ENCODE measurements around the gene TSSC4. TPM values are rescaled to one million over a fixed set of nuclear protein-coding genes. Genes with fewer than 3 reads are reported as not detected.
"Not testable (repeated sequence)": the region's sequence is repeated elsewhere in the genome, so short reads cannot be mapped to it uniquely, and the experiment has no call there.

The TSSC4 gene
- total RNA-seq, 1 donor from 2014 or later, result 40.6 TPM

- Histone ChIP-seq H3K36me3 (no peaks in the 10 kb centered on the region), H3K27ac (no peak overlapping the region), H3K9me3 (no peaks in the 10 kb centered on the region), H3K4me1 (peaks cover 5% of the 10 kb centered on the region), H3K4me3 (no peak overlapping the region), H3K27me3 (no peaks in the 10 kb centered on the region)
- ATAC-seq, result no peak
- TF ChIP-seq CTCF (IDR thresholded peaks at IDR 0.05), result no peak
- DNase-seq, result peak; percentile 48
- intact Hi-C loops (cut with DNase I), result no loop called here
Observed at GRCh38 chr11:2363130-2363529, 37.4 kb upstream of the TSSC4 start.

- H3K4me3 ChIP-seq, result no peak overlapping the region
Observed at GRCh38 chr11:2363577-2364370, 36.8 kb upstream of the TSSC4 start.

GRCh38 chr11:2364386-2364785 is 36.2 kb upstream of the TSSC4 start:
- H3K4me3 ChIP-seq; intact Hi-C loops (cut with DNase I); H3K27me3 ChIP-seq; H3K4me1 ChIP-seq; H3K9me3 ChIP-seq; H3K27ac ChIP-seq; ATAC-seq; H3K36me3 ChIP-seq: not testable (repeated sequence)
- peak; percentile 18 for DNase-seq

More at GRCh38 chr11:2363577-2364370, 36.8 kb upstream of the TSSC4 start:
- no peak overlapping the region for H3K27ac ChIP-seq
- DNase-seq, result peak; percentile 57
- H3K36me3 ChIP-seq, result no peaks in the 10 kb centered on the region
- ATAC-seq, result no peak
- intact Hi-C loops (cut with DNase I), result no loop called here
- peaks cover 5% of the 10 kb centered on the region for H3K4me1 ChIP-seq
- no peaks in the 10 kb centered on the region for H3K27me3 ChIP-seq
- H3K9me3 ChIP-seq, result no peaks in the 10 kb centered on the region
- TF ChIP-seq CTCF (IDR thresholded peaks at IDR 0.05), result no peak

GRCh38 chr11:2365571-2366210 is 34.9 kb upstream of the TSSC4 start:
- DNase-seq (peak; percentile 62), ATAC-seq (no peak)
- no peaks in the 10 kb centered on the region for H3K36me3 ChIP-seq
- H3K4me1 ChIP-seq, result peaks cover 5% of the 10 kb centered on the region
- no peaks in the 10 kb centered on the region for H3K27me3 ChIP-seq
- intact Hi-C loops (cut with DNase I), result no loop called here
- no peak overlapping the region for H3K4me3 ChIP-seq
- H3K27ac ChIP-seq, result no peak overlapping the region
- no peak for TF ChIP-seq CTCF (IDR thresholded peaks at IDR 0.05)
- no peaks in the 10 kb centered on the region for H3K9me3 ChIP-seq

- no peak for TF ChIP-seq CTCF (IDR thresholded peaks at IDR 0.05)
- no peaks in the 10 kb centered on the region for H3K27me3 ChIP-seq
- no peaks in the 10 kb centered on the region for H3K36me3 ChIP-seq
- no peak for DNase-seq
- H3K4me3 ChIP-seq, result no peak overlapping the region
- peaks cover 5% of the 10 kb centered on the region for H3K4me1 ChIP-seq
- no peak for ATAC-seq
- intact Hi-C loops (cut with DNase I), result no loop called here
- no peak overlapping the region for H3K27ac ChIP-seq
- H3K9me3 ChIP-seq, result no peaks in the 10 kb centered on the region
Observed at GRCh38 chr11:2366276-2366675, 34.3 kb upstream of the TSSC4 start.

GRCh38 chr11:2366733-2367132 is 33.8 kb upstream of the TSSC4 start:
- intact Hi-C loops (cut with DNase I), result no loop called here
- no peak overlapping the region for H3K4me3 ChIP-seq
- peaks cover 5% of the 10 kb centered on the region for H3K4me1 ChIP-seq
- H3K27ac ChIP-seq, result no peak overlapping the region
- no peak for TF ChIP-seq CTCF (IDR thresholded peaks at IDR 0.05)
- H3K27me3 ChIP-seq, result no peaks in the 10 kb centered on the region
- DNase-seq (no peak), ATAC-seq (no peak)
- H3K36me3 ChIP-seq, result no peaks in the 10 kb centered on the region
- no peaks in the 10 kb centered on the region for H3K9me3 ChIP-seq
